WTC11 (cell line): ENCODE data around the gene ANKRD2. TPM values are rescaled to one million over a fixed set of nuclear protein-coding genes. Genes with fewer than 3 reads are reported as not detected.

Experiments
- ATAC-seq: fragments of 200-7000 bp; cut with Tn5 transposase; 2 replicates; pipeline ENCODE4 v1.10.0; 2021; ENCODE audit warnings: mild to moderate bottlenecking, moderate library complexity
- CTCF ChIA-PET: fragments of 300-600 bp; sonication (Branson Sonifier 250); formaldehyde crosslinking; loops from one replicate; lab custom pipeline; 2021; ENCODE audit warnings: antibody characterized with exemption; lab: Charles Lee
- POLR2A ChIA-PET: fragments of 350-600 bp; sonication (Branson Sonifier 250); formaldehyde crosslinking; loops from one replicate; lab custom pipeline; 2021; ENCODE audit warnings: antibody characterized with exemption; lab: Charles Lee
- DNase-seq: peaks from one replicate; pipeline ENCODE4 v3.0.0; 2021; ENCODE audit warnings: low spot score
- H3K27ac Mint-ChIP-seq: 2 replicates; pipeline ENCODE4 v1.8.0; 2021; ENCODE audit warnings: mixed read lengths
- H3K27me3 Mint-ChIP-seq: 2 replicates; pipeline ENCODE4 v1.8.0; 2021; ENCODE audit warnings: low read depth, mild to moderate bottlenecking, moderate library complexity, mixed read lengths
- H3K36me3 Mint-ChIP-seq: 2 replicates; pipeline ENCODE4 v1.8.0; 2021; ENCODE audit warnings: mixed read lengths
- H3K4me1 Mint-ChIP-seq: 2 replicates; pipeline ENCODE4 v1.8.0; 2022; ENCODE audit warnings: mixed read lengths
- H3K4me3 Mint-ChIP-seq: 2 replicates; pipeline ENCODE4 v1.8.0; 2021; ENCODE audit warnings: mild to moderate bottlenecking, moderate library complexity, mixed read lengths
- H3K9me3 Mint-ChIP-seq: 2 replicates; pipeline ENCODE4 v1.8.0; 2021; ENCODE audit warnings: mixed read lengths
- EMX1 ChIP-seq: fragments of 250-450 bp; sonication (Bioruptor Pico); IDR thresholded peaks from 2 replicates; pipeline ENCODE4 v1.8.0; 2021; ENCODE audit warnings: mild to moderate bottlenecking
- FOXP1 ChIP-seq: sonication (generic); formaldehyde crosslinking; IDR thresholded peaks from 2 replicates; pipeline ENCODE4 v1.8.0; 2022; ENCODE audit warnings: missing genetic modification reagents, mild to moderate bottlenecking, moderate library complexity, borderline replicate concordance
- IRF2 ChIP-seq: sonication (generic); formaldehyde crosslinking; IDR thresholded peaks from 2 replicates; pipeline ENCODE4 v1.8.0; 2022; ENCODE audit warnings: low read depth, missing genetic modification reagents, borderline replicate concordance
- JAZF1 ChIP-seq: fragments of 250-450 bp; sonication (Bioruptor Pico); IDR thresholded peaks from 2 replicates; pipeline ENCODE4 v1.9.0; 2021; ENCODE audit warnings: moderate library complexity, mild to moderate bottlenecking, inconsistent platforms
- MXD4 ChIP-seq: fragments of 250-450 bp; sonication (Bioruptor Pico); IDR thresholded peaks from 2 replicates; pipeline ENCODE4 v1.8.0; 2021; ENCODE audit warnings: mild to moderate bottlenecking, moderate library complexity, borderline replicate concordance
- NR2C2 ChIP-seq: sonication (generic); formaldehyde crosslinking; IDR thresholded peaks from 2 replicates; pipeline ENCODE4 v1.8.0; 2022; ENCODE audit warnings: mild to moderate bottlenecking, missing genetic modification reagents
- SMAD4 ChIP-seq: sonication (generic); formaldehyde crosslinking; IDR thresholded peaks from 2 replicates; pipeline ENCODE4 v1.8.0; 2022; ENCODE audit warnings: mild to moderate bottlenecking, missing genetic modification reagents
- SOX15 ChIP-seq: fragments of 250-450 bp; sonication (Bioruptor Pico); IDR thresholded peaks from 2 replicates; pipeline ENCODE4 v1.9.0; 2021; ENCODE audit warnings: mild to moderate bottlenecking
- ZNF121 ChIP-seq: sonication (generic); formaldehyde crosslinking; IDR thresholded peaks from 2 replicates; pipeline ENCODE4 v1.8.0; 2023; ENCODE audit warnings: missing genetic modification reagents
- ZNF138 ChIP-seq: sonication (generic); formaldehyde crosslinking; conservative IDR thresholded peaks from 2 replicates; pipeline ENCODE4 v1.8.1; 2022; ENCODE audit warnings: mild to moderate bottlenecking, moderate library complexity, missing genetic modification reagents
- ZNF219 ChIP-seq: sonication (generic); formaldehyde crosslinking; IDR thresholded peaks from 2 replicates; pipeline ENCODE4 v1.8.0; 2023; ENCODE audit warnings: missing genetic modification reagents, mild to moderate bottlenecking, borderline replicate concordance
- ZNF416 ChIP-seq: fragments of 250-450 bp; sonication (Bioruptor Pico); IDR thresholded peaks from 2 replicates; pipeline ENCODE4 v1.9.0; 2021; ENCODE audit warnings: mild to moderate bottlenecking, inconsistent platforms
- ZNF671 ChIP-seq: fragments of 250-450 bp; sonication (Bioruptor Pico); IDR thresholded peaks from 2 replicates; pipeline ENCODE4 v1.8.0; 2021; ENCODE audit warnings: mild to moderate bottlenecking
- total RNA-seq: library from RNA; stranded (reverse); gene quantifications from 3 replicates; pipeline ENCODE4 v1.2.3, GENCODE V29; 2021
- TF ChIP-seq, protein P1 (sequence below): sonication (generic); formaldehyde crosslinking; IDR thresholded peaks from 2 replicates; pipeline ENCODE4 v1.8.0; 2023; ENCODE audit warnings: missing genetic modification reagents
- TF ChIP-seq, protein P2 (sequence below): sonication (generic); formaldehyde crosslinking; IDR thresholded peaks from 2 replicates; pipeline ENCODE4 v1.8.1; 2023; ENCODE audit warnings: mild to moderate bottlenecking, missing genetic modification reagents
- TF ChIP-seq, protein P3 (sequence below): sonication (generic); formaldehyde crosslinking; conservative IDR thresholded peaks from 2 replicates; pipeline ENCODE4 v1.8.1; 2022; ENCODE audit warnings: mild to moderate bottlenecking, missing genetic modification reagents
- TF ChIP-seq, protein P4 (sequence below): sonication (generic); formaldehyde crosslinking; IDR thresholded peaks from 2 replicates; pipeline ENCODE4 v1.8.1; 2023; ENCODE audit warnings: mild to moderate bottlenecking, missing genetic modification reagents
- TF ChIP-seq, protein P5 (sequence below): sonication (generic); formaldehyde crosslinking; IDR thresholded peaks from 2 replicates; pipeline ENCODE4 v1.8.1; 2023; ENCODE audit warnings: mild to moderate bottlenecking, missing genetic modification reagents, borderline replicate concordance
- TF ChIP-seq, protein P6 (sequence below): sonication (generic); formaldehyde crosslinking; IDR thresholded peaks from 2 replicates; pipeline ENCODE4 v1.8.1; 2023; ENCODE audit warnings: mild to moderate bottlenecking, missing genetic modification reagents, moderate library complexity

The ANKRD2 gene
- total RNA-seq, 1 experiment from 2014 or later: not detected

DNA sequence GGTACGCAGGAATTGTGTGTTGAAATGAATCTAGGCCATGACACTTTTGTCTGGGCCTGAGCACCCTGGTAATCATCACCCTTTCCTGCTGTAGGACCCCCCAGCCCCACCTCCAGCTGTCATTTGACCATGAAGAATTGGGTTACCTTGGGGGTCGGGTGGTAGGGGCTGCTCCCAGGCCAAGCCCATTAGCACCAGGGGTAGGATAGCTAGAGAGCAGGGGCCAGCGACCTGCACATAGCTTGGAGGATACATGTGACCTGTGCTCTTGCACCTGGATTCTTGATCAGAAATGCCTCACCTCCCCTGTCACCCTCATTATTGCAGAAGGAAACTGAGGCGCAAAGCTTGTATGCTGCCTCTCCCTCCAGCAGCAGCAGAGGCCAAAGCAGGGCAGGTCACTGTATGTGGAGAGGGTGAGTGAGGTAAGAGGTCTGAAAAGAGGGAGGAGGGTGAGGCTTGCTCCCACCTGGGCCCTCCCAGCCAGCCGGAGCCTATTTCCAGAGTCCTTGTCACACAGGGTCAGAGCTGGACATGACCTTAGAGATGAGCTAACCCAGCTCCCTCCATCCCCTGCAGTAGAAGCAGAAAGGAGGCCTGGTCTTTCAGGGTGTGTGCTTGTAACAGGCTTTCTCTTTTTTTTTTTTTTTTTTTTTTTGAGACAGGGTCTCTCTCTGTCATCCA lies 35.3 kb upstream of the ANKRD2 start:
- no peaks in the 10 kb centered on the region for H3K9me3 Mint-ChIP-seq
- peaks cover 24% of the 10 kb centered on the region for H3K4me1 Mint-ChIP-seq
- DNase-seq (no peak), ATAC-seq (no peak)
- no peaks in the 10 kb centered on the region for H3K27me3 Mint-ChIP-seq
- TF ChIP-seq MXD4 (CRISPR knock-in tag) (no peak), EMX1 (CRISPR knock-in tag) (no peak), SMAD4 (CRISPR knock-in tag) (no peak), IRF2 (CRISPR knock-in tag) (no peak), SOX15 (CRISPR knock-in tag) (no peak), ZNF219 (no peak), FOXP1 (CRISPR knock-in tag) (no peak), ZNF416 (CRISPR knock-in tag) (no peak), NR2C2 (CRISPR knock-in tag) (no peak), JAZF1 (CRISPR knock-in tag) (no peak), ZNF138 (CRISPR knock-in tag) (no peak), ZNF671 (CRISPR knock-in tag) (no peak), ZNF121 (CRISPR knock-in tag) (no peak)
- TF ChIP-seq, protein P1, sequence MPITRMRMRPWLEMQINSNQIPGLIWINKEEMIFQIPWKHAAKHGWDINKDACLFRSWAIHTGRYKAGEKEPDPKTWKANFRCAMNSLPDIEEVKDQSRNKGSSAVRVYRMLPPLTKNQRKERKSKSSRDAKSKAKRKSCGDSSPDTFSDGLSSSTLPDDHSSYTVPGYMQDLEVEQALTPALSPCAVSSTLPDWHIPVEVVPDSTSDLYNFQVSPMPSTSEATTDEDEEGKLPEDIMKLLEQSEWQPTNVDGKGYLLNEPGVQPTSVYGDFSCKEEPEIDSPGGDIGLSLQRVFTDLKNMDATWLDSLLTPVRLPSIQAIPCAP: no peak
- TF ChIP-seq, protein P2, sequence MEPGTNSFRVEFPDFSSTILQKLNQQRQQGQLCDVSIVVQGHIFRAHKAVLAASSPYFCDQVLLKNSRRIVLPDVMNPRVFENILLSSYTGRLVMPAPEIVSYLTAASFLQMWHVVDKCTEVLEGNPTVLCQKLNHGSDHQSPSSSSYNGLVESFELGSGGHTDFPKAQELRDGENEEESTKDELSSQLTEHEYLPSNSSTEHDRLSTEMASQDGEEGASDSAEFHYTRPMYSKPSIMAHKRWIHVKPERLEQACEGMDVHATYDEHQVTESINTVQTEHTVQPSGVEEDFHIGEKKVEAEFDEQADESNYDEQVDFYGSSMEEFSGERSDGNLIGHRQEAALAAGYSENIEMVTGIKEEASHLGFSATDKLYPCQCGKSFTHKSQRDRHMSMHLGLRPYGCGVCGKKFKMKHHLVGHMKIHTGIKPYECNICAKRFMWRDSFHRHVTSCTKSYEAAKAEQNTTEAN (CRISPR knock-in tag): no peak
- TF ChIP-seq, protein P3, sequence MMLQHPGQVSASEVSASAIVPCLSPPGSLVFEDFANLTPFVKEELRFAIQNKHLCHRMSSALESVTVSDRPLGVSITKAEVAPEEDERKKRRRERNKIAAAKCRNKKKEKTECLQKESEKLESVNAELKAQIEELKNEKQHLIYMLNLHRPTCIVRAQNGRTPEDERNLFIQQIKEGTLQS (CRISPR knock-in tag): no peak
- TF ChIP-seq, protein P4, sequence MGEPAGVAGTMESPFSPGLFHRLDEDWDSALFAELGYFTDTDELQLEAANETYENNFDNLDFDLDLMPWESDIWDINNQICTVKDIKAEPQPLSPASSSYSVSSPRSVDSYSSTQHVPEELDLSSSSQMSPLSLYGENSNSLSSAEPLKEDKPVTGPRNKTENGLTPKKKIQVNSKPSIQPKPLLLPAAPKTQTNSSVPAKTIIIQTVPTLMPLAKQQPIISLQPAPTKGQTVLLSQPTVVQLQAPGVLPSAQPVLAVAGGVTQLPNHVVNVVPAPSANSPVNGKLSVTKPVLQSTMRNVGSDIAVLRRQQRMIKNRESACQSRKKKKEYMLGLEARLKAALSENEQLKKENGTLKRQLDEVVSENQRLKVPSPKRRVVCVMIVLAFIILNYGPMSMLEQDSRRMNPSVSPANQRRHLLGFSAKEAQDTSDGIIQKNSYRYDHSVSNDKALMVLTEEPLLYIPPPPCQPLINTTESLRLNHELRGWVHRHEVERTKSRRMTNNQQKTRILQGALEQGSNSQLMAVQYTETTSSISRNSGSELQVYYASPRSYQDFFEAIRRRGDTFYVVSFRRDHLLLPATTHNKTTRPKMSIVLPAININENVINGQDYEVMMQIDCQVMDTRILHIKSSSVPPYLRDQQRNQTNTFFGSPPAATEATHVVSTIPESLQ (CRISPR knock-in tag): no peak
- TF ChIP-seq, protein P5, sequence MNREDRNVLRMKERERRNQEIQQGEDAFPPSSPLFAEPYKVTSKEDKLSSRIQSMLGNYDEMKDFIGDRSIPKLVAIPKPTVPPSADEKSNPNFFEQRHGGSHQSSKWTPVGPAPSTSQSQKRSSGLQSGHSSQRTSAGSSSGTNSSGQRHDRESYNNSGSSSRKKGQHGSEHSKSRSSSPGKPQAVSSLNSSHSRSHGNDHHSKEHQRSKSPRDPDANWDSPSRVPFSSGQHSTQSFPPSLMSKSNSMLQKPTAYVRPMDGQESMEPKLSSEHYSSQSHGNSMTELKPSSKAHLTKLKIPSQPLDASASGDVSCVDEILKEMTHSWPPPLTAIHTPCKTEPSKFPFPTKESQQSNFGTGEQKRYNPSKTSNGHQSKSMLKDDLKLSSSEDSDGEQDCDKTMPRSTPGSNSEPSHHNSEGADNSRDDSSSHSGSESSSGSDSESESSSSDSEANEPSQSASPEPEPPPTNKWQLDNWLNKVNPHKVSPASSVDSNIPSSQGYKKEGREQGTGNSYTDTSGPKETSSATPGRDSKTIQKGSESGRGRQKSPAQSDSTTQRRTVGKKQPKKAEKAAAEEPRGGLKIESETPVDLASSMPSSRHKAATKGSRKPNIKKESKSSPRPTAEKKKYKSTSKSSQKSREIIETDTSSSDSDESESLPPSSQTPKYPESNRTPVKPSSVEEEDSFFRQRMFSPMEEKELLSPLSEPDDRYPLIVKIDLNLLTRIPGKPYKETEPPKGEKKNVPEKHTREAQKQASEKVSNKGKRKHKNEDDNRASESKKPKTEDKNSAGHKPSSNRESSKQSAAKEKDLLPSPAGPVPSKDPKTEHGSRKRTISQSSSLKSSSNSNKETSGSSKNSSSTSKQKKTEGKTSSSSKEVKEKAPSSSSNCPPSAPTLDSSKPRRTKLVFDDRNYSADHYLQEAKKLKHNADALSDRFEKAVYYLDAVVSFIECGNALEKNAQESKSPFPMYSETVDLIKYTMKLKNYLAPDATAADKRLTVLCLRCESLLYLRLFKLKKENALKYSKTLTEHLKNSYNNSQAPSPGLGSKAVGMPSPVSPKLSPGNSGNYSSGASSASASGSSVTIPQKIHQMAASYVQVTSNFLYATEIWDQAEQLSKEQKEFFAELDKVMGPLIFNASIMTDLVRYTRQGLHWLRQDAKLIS (CRISPR knock-in tag): no peak
- TF ChIP-seq, protein P6, sequence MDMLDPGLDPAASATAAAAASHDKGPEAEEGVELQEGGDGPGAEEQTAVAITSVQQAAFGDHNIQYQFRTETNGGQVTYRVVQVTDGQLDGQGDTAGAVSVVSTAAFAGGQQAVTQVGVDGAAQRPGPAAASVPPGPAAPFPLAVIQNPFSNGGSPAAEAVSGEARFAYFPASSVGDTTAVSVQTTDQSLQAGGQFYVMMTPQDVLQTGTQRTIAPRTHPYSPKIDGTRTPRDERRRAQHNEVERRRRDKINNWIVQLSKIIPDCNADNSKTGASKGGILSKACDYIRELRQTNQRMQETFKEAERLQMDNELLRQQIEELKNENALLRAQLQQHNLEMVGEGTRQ: no peak
- H3K4me3 Mint-ChIP-seq: no peak overlapping the region
- H3K27ac Mint-ChIP-seq: no peak overlapping the region
- H3K36me3 Mint-ChIP-seq: no peaks in the 10 kb centered on the region
- CTCF ChIA-PET: interaction anchor here (5.9 kb wide), 1 partner anchor 13 kb away, joined by 177 read pairs; no protein-coding TSS in a partner anchor
- POLR2A ChIA-PET: no interaction called here
